ENCODE measurements around the gene ATP6V0E1.
A peak's percentile ranks its signal among the peaks of the same experiment; 100 is the strongest.

Gene ATP6V0E1

GRCh38 chr5:172957458-172957857 is 26.1 kb upstream of the ATP6V0E1 start:
- DNase-seq = no peak

DNA sequence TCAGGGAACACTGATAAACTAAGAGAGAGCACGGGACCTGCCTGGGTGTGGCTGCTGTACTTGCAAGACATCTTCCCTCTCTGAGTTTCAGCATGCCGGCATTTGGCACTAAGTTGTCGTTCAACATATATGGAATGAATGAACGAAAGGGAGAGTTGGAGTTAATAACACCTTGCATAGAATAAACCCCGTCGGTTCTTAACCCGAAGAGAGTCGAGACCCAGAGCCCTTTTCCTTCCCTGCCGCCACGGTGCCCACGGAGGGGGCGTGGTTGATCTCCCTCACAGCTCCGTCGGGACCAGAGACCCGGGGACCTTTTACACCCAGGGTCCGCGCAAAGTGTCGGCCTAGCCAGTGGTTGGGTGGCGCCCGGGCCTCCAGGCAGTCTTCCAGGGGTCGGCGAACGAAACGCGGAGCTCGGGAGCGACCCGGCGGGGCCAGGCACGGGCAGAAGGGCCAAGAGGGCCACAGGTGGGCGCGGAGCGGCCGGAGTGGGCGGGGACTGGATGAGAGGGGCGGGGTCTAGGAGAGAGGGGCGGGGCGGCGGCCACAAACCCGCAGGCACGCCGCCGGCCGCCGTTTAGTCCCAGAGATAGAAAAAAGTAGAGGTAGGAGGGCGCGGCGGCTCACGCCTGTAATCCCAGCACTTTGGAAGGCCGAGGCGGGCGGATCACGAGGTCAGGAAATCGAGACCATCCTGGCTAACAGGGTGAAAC is 25.1 kb upstream of the ATP6V0E1 start:
- DNase-seq = peak; percentile 46

GRCh38 chr5:172959824-172960799 is 23.5 kb upstream of the ATP6V0E1 start:
- DNase-seq = no peak

- DNase-seq = no peak
Observed at GRCh38 chr5:172969921-172970320, 13.7 kb upstream of the ATP6V0E1 start.

- no peak for DNase-seq
Observed at GRCh38 chr5:172971482-172971881, 12.1 kb upstream of the ATP6V0E1 start.

- DNase-seq = no peak
Observed at GRCh38 chr5:172972552-172972951, 11.0 kb upstream of the ATP6V0E1 start.

DNA sequence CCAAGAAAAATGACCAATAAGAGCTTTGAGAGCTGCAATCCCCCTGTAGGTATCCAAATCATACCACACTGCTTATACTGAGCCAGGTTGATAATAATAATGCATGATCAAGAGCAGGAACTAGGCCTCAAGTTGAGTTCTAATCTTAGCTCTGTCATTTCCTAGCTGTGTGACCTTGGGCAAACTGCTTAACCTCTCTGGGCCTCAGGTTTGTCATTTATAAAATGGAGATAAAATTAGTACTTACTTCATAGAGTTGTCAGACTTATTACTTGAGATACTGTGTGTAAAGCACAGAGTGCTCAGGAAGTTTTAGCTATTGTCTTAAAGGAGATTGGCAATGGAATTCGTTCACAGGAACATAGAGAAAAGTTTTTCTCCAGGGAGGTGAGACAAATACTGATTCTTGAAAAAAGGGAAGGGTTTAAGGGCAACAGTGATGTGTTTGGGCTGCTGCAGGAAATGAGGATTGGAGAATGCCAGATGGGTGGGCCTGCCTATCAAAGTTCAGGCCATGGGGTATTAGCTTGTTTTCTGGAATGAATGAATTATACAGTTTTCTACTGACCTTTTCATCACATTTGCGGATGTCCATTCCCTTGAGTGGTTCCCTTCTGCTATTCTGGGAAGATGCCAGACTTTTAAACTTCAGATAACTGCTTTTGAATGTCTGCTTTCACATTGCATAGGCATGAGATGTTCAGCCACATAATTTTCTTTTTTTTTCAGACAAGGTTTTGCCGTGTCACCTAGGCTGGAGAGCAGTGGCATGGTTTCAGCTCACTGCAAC is 10.2 kb upstream of the ATP6V0E1 start:
- DNase-seq = no peak

DNA sequence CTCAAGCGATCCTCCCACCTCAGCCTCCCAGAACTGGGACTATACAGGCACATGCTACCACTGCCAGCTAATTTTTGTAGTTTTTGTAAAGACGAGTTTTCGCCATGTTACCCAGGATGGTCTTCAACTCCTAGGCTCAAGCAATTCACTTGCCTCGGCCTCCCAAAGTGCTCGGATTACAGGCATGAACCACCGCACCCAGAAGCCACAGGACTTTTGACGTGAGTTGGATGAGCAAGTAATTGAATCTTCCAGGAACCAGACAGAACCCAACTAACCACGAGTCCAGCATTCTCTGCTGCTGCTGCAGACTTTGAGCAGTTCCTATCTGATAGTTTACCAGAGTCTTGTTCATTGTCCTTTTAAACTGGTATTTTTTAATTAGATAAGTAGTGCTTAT is 9.6 kb upstream of the ATP6V0E1 start:
- no peak for DNase-seq

GRCh38 chr5:172975289-172975688 is 8.3 kb upstream of the ATP6V0E1 start:
- no peak for DNase-seq

DNA sequence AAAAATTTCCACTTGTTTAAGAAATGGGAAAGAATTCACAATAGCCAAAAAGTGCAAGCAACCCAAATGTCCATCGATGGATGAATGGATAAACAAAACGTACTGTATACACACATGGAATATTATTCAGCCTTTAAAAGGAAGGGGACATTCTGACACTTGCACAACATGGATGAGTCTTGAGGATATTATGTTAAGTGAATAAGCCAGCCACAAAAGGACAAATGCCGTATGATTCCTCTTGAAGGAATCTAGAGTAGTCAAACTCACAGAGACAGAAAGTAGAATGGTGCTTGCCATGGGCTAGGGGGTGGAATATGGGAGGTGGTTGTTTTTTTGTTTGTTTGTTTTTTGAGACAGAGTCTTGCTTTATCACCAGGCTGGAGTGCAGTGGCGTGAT is 3.8 kb upstream of the ATP6V0E1 start:
- DNase-seq = no peak

- DNase-seq = no peak
Observed at GRCh38 chr5:172981931-172982330, 1.6 kb upstream of the ATP6V0E1 start.

GRCh38 chr5:172984244-172984953 is 828 bp downstream of the ATP6V0E1 start:
- DNase-seq = peak; percentile 94

DNA sequence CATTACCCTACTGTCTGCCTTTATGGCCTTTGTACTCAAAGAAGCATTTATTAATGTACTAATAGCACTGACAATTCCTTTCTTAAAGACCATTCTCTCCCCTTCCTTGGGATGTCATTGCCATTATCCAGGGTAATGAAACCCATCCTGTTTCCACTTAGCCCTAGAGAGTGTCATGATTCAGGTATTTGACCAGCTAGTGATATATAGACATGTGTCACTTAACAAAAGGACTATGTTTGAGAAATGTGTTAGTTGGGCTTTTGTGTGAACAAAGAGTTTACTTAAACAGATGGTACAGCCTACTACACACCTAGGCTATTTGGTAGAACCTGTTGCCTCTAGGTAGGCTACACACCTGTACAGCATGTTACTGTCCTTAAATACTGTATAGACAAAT is 2.0 kb downstream of the ATP6V0E1 start:
- no peak for DNase-seq

DNA sequence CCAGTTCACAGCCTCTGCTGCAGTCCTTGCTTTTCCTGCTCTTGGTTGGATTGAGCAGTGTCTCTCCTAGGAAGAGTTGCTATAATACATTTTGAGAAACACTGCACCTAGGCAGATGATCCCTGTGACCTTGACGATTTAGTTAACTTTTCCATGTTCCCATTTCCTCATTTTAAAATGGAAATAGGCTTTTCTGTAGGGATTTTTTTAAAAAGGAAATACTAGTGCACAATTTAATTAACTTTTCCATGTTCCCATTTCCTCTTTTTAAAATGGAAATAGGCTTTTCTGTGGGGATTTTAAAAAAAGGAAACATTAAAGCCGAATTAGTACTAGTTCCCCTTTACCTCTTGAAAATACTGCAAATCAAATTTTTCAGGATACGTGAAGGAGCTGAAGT is 4.7 kb downstream of the ATP6V0E1 start:
- DNase-seq = no peak

GRCh38 chr5:172990776-172991175 is 7.2 kb downstream of the ATP6V0E1 start:
- no peak for DNase-seq

DNA sequence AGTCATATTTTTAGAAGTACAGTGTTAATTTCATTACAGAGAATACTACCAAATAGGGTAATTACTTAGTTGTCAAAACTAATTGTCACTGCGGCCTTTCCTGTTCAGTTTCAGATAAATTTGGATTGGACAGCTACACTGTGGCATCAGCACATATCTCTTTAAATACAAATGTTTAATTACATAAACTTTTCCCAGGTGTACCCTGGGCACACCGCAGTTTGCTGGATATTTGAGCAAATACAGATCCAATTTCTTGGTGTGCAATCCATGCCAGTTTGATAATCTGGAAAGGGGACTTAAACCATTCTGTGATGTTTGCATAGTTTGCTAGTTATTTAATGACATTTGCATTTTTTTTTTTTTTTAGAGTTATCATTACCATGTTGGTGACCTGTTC is 10.8 kb downstream of the ATP6V0E1 start:
- DNase-seq = no peak

DNA sequence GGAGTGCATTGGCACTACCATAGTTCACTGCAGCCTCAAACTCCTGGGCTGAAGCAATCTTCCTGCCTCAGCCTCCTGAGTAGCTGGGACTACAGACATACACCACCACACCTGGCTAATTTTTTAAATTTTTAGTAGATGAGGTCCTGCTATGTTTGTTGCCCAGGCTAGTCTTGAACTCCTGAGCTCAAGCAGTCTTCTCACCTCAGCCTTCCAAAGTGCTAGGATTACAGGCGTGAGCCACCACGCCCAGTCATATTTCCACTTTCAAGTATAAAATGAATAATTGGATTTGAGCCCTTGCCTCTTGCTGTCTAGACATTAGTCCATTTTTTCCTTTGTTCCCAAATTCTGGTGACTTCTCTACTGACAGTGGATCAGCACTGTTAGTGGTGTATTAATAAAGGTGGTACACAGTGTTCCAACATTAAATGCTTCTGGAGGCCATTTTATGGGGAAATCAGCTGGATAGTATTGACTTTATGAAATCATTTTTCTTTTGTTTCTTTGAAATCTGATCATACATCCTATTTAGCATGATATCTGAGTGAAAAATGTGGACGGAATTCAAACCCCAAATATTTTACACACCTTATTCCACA is 15.9 kb downstream of the ATP6V0E1 start:
- DNase-seq = no peak

- no peak for DNase-seq
Observed at GRCh38 chr5:172999974-173000373, 16.4 kb downstream of the ATP6V0E1 start.

DNA sequence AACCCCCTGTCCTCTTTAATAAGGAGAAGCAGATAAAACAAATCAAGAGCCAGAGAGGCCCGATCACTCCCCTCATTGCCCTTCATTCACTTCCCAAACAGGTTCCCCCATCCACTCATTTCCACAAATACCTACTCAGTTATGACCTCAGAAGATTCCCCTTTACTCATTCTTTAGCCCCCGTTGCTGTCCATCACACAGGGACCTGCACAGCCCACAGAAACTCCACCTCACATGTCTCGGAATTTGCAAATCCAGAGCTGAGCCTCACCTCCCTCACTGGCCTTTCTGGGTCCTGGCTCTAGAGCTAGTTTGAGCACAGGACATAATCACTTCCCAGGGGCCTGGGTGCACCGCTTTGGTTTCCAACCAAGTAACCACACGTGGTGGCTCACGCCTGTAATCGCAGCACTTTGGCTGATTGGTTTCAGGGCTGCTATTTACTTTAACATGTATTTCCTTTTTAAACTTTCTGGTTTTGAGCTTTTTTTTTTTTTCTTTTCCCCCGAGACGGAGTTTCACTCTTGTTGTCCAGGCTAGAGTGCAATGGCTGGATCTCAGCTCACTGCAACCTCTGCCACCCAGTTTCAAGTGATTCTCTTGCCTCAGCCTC is 17.8 kb downstream of the ATP6V0E1 start:
- no peak for DNase-seq

- DNase-seq = no peak
Observed at GRCh38 chr5:173003360-173003759, 19.8 kb downstream of the ATP6V0E1 start.

DNA sequence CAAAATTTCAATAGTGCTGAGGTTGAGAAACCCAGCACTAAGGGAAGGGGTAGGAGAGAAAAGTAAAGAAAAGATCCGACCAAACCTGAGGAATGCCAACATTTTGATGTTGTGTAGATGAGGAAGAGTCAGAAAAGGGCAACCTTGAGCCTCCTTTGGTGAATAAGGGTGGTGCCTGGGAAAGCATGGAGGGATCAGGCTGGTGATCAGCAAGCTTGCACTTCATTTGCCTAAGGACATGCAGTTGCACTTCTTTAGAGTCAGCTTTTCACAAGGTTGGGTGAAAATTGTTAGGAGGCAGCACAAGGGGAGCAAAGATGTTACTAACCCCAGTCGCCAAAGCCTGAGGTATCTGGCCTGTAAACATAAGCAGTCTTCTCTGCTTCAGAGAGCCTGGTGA is 20.4 kb downstream of the ATP6V0E1 start:
- no peak for DNase-seq

GRCh38 chr5:173004447-173004846 is 20.9 kb downstream of the ATP6V0E1 start:
- DNase-seq = no peak

Data from KG1 (cell line).